Psoas muscle (tissue), 8 donors: ENCODE data around the gene CT45A10. TPM values are rescaled to one million over a fixed set of nuclear protein-coding genes. Genes with fewer than 3 reads are reported as not detected.
"Not testable (repeated sequence)": the region's sequence is repeated elsewhere in the genome, so short reads cannot be mapped to it uniquely, and the experiment has no call there.

Source experiments
- ATAC-seq, 4 donors: fragments of 200-7000 bp; cut with Tn5 transposase; one replicate each; pipeline ENCODE4 v1.9.1; 2020; ENCODE audit warnings: moderate library complexity in 3 of 4, mild to moderate bottlenecking in 2 of 4
- DNase-seq, 2 donors: peaks; one replicate each; pipeline ENCODE4 v3.0.0-alpha.2; 2020
- H3K27ac ChIP-seq: fragments of 200-600 bp; one replicate; pipeline ENCODE4 v1.8.0; 2022
- H3K27me3 ChIP-seq, 3 donors: fragments of 200-600 bp in 1 of 3; one replicate each; pipeline versions ENCODE4 v1.6.1 to v1.8.0; 2013 to 2022; ENCODE audit warnings: low read length in 2 of 3, mild to moderate bottlenecking in 2 of 3, moderate library complexity in 1 of 3; ENCODE audit not compliant: insufficient read depth in 3 of 3
- H3K36me3 ChIP-seq, 2 donors: fragments of 200-600 bp in 1 of 2; one replicate each; pipeline versions ENCODE4 v1.6.1 to v1.8.0; 2013 to 2022; ENCODE audit warnings: low read depth in 1 of 2, mild to moderate bottlenecking in 1 of 2, moderate library complexity in 1 of 2; ENCODE audit not compliant: insufficient read depth in 1 of 2
- H3K4me1 ChIP-seq: fragments of 200-600 bp; one replicate; pipeline ENCODE4 v1.8.0; 2022
- H3K4me3 ChIP-seq: fragments of 200-600 bp; one replicate; pipeline ENCODE4 v1.8.0; 2022; ENCODE audit warnings: mild to moderate bottlenecking
- H3K9me3 ChIP-seq: fragments of 200-600 bp; one replicate; pipeline ENCODE4 v1.8.0; 2022
- WGBS, 3 donors: extraction: QIAGEN DNeasy Blood & Tissue Kit; methylation state at CpG; one replicate each; pipeline versions ENCODE4 v1.1.6 to v1.1.7; 2013; 5-methylcytosine and 5-hydroxymethylcytosine counted together
- intact Hi-C, 2 donors: fragments of 100-400 bp; cut with DNase I; formaldehyde crosslinking; loops; one replicate each; pipeline versions ENCODE4 v1.11.0 to v1.14.2; 2022
- polyA plus RNA-seq, 3 donors: library from polyadenylated mRNA; stranded (reverse); fragments of 200-250 nt; gene quantifications; one replicate each; pipeline ENCODE4 v1.2.3, GENCODE V29; 2013
- total RNA-seq, 4 donors: library from RNA; stranded (reverse); fragmentation: NEBNext Ultra II Directional in 2 of 4; extraction: Animal tissue kit (Norgen Biotek cat#: 25700) in 2 of 4; gene quantifications; one replicate each; pipeline versions ENCODE4 v1.2.1 to v1.2.4, GENCODE V29; 2021 to 2023
- donor health status: healthy with polysubstance abuse.
- donor health status: DM: no; HTN: no; CAD: no; lungs with moderate emphysema.
- donor health status: Bipolar disorder and iron deficiency.
- donor health status: healthy.
- donor health status: DM: yes; HTN: yes; CAD: no.
- donor health status: DM: no; HTN: no; CAD: no.
- donor health status: DM: no; HTN: no; CAD: no.
- donor health status: DM: yes; HTN: yes; CAD: no.

CT45A10 gene
- total and polyA plus RNA-seq, 7 donors, result not detected

DNA sequence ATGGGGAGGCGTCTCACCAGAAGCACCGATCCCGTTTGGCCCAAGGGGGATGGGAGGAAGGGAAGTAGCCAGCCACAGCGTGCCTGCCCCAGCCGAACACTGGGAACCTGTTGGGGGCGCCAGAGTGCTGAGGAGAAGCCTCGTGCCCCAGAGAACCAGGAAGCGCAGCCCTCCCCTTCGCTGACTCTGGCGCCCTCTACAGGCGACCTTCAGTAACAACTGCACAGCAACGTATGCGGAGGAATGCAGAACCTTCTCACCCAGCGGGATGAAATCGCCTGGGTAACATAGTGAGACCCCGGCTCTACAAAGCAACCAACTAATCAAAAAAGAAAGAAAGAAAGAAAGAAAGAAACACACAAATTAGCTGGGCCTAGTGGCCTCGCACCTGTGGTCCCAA is 38.8 kb downstream of the CT45A10 start, which contains the start of gene CT45A8:
Gene CT45A8 (minus strand): TSS at position 101 of the 400 bp plus-strand sequence. CDS start 3,755 bp downstream, outside the sequence.
- intact Hi-C loops, H3K36me3 ChIP-seq, ATAC-seq, DNase-seq, H3K27ac ChIP-seq, H3K27me3 ChIP-seq, H3K9me3 ChIP-seq, H3K4me1 ChIP-seq, H3K4me3 ChIP-seq: not testable (repeated sequence)
- no CpG with 5 or more reads among the region's 17 CpGs for WGBS, 3 donors

DNA sequence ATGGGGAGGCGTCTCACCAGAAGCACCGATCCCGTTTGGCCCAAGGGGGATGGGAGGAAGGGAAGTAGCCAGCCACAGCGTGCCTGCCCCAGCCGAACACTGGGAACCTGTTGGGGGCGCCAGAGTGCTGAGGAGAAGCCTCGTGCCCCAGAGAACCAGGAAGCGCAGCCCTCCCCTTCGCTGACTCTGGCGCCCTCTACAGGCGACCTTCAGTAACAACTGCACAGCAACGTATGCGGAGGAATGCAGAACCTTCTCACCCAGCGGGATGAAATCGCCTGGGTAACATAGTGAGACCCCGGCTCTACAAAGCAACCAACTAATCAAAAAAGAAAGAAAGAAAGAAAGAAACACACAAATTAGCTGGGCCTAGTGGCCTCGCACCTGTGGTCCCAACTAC is 56.1 kb downstream of the CT45A10 start, which contains the start of gene CT45A7:
Gene CT45A7 (minus strand): TSS at position 101 of the 400 bp plus-strand sequence. CDS start 3,747 bp downstream, outside the sequence.
- intact Hi-C loops, H3K27ac ChIP-seq, ATAC-seq, H3K9me3 ChIP-seq, H3K36me3 ChIP-seq, H3K4me3 ChIP-seq, H3K27me3 ChIP-seq, H3K4me1 ChIP-seq, DNase-seq: not testable (repeated sequence)
- WGBS, 3 donors, result no CpG with 5 or more reads among the region's 17 CpGs

Other genes with a start within 250 kb of the CT45A10 start
- not detected for gene CT45A1, start 179.8 kb downstream of the CT45A10 start, total RNA-seq
- not detected for gene CT45A1, start 179.8 kb downstream of the CT45A10 start, polyA plus RNA-seq
- not detected for gene CT45A3, start 125.3 kb downstream of the CT45A10 start, total RNA-seq
- not detected for gene CT45A3, start 125.3 kb downstream of the CT45A10 start, polyA plus RNA-seq
- not detected for gene CT45A5, start 107.9 kb downstream of the CT45A10 start, total RNA-seq
- gene CT45A5, start 107.9 kb downstream of the CT45A10 start, polyA plus RNA-seq, result not detected
- not detected for gene CT45A6, start 90.7 kb downstream of the CT45A10 start, total RNA-seq
- gene CT45A6, start 90.7 kb downstream of the CT45A10 start, polyA plus RNA-seq, result not detected
- gene CT45A2, start 73.4 kb downstream of the CT45A10 start, total RNA-seq, result not detected
- gene CT45A2, start 73.4 kb downstream of the CT45A10 start, polyA plus RNA-seq, result not detected
- gene CT45A7, start 56.2 kb downstream of the CT45A10 start, total RNA-seq, result not detected
- gene CT45A7, start 56.2 kb downstream of the CT45A10 start, polyA plus RNA-seq, result not detected
- gene CT45A8, start 38.9 kb downstream of the CT45A10 start, total RNA-seq, result not detected
- gene CT45A8, start 38.9 kb downstream of the CT45A10 start, polyA plus RNA-seq, result not detected
- gene CT45A9, start 21.6 kb downstream of the CT45A10 start, total RNA-seq, result not detected
- not detected for gene CT45A9, start 21.6 kb downstream of the CT45A10 start, polyA plus RNA-seq
- not detected for gene SAGE1, start 272 bp upstream of the CT45A10 start, total RNA-seq
- gene SAGE1, start 272 bp upstream of the CT45A10 start, polyA plus RNA-seq, result not detected
- 10 to 100 TPM; 17.8 to 21.1 (median 20.4) TPM for gene MMGT1, start 80.5 kb upstream of the CT45A10 start, total RNA-seq
- 10 to 100 TPM in 2 of 3 donors, 1 to 10 TPM in 1; 8.9 to 18.5 (median 12.2) TPM for gene MMGT1, start 80.5 kb upstream of the CT45A10 start, polyA plus RNA-seq
- gene SLC9A6, start 92.0 kb upstream of the CT45A10 start, total RNA-seq, result 10 to 100 TPM in 1 of 4 donors, 1 to 10 TPM in 3; 8.8 to 11.8 (median 9.1) TPM
- gene SLC9A6, start 92.0 kb upstream of the CT45A10 start, polyA plus RNA-seq, result 10 to 100 TPM in 1 of 3 donors, 1 to 10 TPM in 2; 7.9 to 16.9 (median 8.0) TPM